ENCODE results near the gene RP9.
A peak's percentile ranks its signal among the peaks of the same experiment; 100 is the strongest.

Gene RP9

DNA sequence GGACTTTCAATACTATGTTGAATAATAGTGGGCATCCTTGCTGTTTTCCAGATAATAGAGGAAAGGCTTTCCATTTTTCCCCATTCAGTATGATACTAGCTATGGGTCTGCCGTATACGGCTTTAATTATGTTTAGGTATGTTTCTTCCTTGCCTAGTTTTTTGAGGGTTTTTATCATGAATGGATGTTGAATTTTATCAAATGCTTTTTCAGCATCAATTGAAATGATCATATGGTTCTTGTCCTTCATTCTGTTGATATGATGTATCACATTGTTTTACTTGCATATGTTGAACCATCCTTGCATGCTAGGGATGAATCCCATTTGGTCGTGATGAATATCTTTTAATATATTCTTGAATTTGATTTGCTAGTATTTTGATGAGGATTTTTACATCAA is 9.2 kb upstream of the RP9 start:
- no peak for DNase-seq

DNA sequence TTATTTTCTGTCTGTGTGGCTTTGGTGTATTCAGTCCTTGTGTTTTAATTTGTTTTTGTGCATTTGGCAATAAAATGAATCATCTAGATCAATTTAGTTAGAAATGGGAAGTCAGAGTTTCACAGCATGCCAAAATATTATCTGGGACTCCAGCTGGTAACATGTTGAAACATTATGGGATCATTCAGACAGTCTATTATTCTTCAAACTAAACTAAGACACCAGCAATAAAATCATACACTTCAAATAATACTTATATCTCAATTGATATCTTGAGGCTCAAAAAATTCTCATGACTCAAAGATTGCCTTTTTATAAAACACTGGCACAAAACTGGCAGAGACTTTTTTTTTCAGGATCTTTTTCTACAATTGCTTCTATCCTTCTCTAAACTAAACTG is 5.8 kb upstream of the RP9 start:
- Histone ChIP-seq H3K4me1 (peaks cover 0 to 1% (median under 1%) of the 10 kb centered on the region in 4 donors), H3K4me3 (no peak overlapping the region), H3K36me3 (no peaks in the 10 kb centered on the region), H3K9me3 (no peaks in the 10 kb centered on the region), H3K27ac (no peak overlapping the region), H3K27me3 (no peaks in the 10 kb centered on the region)
- intact Hi-C loops (cut with DNase I; ENCODE audit: low total_unique reads) = no loop called here
- no peak for DNase-seq
- TF ChIP-seq, protein P1, sequence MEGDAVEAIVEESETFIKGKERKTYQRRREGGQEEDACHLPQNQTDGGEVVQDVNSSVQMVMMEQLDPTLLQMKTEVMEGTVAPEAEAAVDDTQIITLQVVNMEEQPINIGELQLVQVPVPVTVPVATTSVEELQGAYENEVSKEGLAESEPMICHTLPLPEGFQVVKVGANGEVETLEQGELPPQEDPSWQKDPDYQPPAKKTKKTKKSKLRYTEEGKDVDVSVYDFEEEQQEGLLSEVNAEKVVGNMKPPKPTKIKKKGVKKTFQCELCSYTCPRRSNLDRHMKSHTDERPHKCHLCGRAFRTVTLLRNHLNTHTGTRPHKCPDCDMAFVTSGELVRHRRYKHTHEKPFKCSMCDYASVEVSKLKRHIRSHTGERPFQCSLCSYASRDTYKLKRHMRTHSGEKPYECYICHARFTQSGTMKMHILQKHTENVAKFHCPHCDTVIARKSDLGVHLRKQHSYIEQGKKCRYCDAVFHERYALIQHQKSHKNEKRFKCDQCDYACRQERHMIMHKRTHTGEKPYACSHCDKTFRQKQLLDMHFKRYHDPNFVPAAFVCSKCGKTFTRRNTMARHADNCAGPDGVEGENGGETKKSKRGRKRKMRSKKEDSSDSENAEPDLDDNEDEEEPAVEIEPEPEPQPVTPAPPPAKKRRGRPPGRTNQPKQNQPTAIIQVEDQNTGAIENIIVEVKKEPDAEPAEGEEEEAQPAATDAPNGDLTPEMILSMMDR (IDR thresholded peaks at IDR 0.05) = no peak

More for the DNA sequence above, 9.2 kb upstream of the RP9 start:
- H3K4me1 ChIP-seq = no peaks in the 10 kb centered on the region
- H3K9me3 ChIP-seq = no peaks in the 10 kb centered on the region
- H3K27me3 ChIP-seq = no peaks in the 10 kb centered on the region
- H3K4me3 ChIP-seq = no peak overlapping the region
- no peaks in the 10 kb centered on the region for H3K36me3 ChIP-seq
- H3K27ac ChIP-seq = no peak overlapping the region
- intact Hi-C loops (cut with DNase I; ENCODE audit: low total_unique reads) = no loop called here
- TF ChIP-seq, protein P1 (IDR thresholded peaks at IDR 0.05) = no peak

DNA sequence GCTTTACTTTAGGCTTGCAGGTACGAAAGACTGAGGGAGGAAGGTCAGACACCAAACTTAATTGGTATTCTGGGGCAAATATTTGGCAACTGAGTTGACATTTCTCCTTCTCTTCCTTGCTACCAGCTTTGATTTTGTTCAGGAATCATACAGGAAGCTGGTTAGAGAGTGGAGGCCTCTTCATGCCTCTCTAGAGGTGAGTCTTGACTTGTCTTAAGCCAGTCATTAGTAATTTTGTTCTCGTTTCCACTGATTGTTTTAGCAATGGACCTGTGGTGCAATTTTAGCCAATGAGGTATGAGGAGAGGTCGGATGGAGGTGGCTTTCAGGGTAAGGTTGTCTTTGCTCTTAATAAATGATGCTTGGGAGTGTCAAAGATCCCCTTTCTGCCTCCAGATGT is 2.4 kb upstream of the RP9 start:
- Histone ChIP-seq H3K4me3 (no peak overlapping the region), H3K4me1 (peaks cover 0 to 27% (median 19%) of the 10 kb centered on the region in 4 donors), H3K9me3 (no peaks in the 10 kb centered on the region), H3K27me3 (no peaks in the 10 kb centered on the region), H3K36me3 (no peaks in the 10 kb centered on the region), H3K27ac (no peak overlapping the region)
- intact Hi-C loops (cut with DNase I; ENCODE audit: low total_unique reads) = no loop called here
- DNase-seq = no peak
- TF ChIP-seq, protein P1 (IDR thresholded peaks at IDR 0.05) = no peak

DNA sequence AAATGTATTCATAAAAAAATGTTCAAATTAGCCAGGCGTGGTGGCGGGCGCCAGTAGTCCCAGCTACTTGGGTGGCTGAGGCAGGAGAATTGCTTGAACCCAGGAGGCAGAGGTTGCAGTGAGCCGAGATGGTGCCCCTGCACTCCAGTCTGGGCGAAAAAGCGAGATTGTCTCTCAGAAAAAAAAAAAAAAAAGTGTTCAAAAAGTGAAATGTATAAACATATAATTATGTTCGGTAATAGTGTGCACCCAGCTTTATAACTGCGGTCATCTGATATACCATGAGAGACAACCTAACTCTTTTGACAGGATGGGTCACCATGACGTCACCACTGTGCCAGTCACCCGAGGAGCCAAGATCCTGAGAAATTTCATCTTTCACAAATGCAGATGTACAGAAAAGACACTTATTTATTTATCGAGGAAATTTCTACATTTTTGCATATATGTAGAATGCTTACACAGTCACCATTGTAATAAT is 594 bp upstream of the RP9 start:
- intact Hi-C loops (cut with DNase I; ENCODE audit: low total_unique reads) = loop anchor here (5.0 kb wide), 1 partner anchor 42 kb away; no protein-coding TSS in a partner anchor
- H3K4me1 ChIP-seq = peaks cover 0 to 34% (median 27%) of the 10 kb centered on the region in 4 donors
- TF ChIP-seq, protein P1 (IDR thresholded peaks at IDR 0.05) = no peak
- DNase-seq = no peak
- peak overlapping the region; percentile 91 to 99 for H3K4me3 ChIP-seq
- no peaks in the 10 kb centered on the region for H3K27me3 ChIP-seq
- peak overlapping the region; percentile 83 to 87 for H3K27ac ChIP-seq
- H3K9me3 ChIP-seq = no peaks in the 10 kb centered on the region
- H3K36me3 ChIP-seq = no peaks in the 10 kb centered on the region

DNA sequence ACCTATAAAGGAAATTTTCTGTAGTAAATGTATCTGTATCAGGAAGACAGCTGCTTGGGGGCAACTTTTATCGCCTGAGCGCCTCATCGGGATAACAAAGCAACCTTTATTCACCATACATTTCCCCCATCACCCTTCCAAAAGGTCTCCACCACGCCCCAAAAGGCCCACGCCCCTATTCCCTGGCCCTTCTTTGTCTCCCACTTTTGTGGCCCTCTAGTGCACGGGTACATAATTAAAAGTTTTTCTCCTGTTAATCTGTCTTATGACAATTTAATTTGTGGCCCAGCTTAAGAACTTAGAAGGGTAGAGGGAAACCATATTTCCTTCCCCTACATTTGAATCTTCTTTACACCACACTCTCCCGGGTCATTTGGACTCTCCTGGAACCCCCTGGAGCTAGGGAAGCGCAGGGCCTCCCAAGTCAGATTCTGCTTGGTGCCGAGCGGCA is 625 bp downstream of the RP9 start:
- Histone ChIP-seq H3K4me3 (peak overlapping the region; percentile 91 to 99), H3K27ac (peak overlapping the region; percentile 83 to 87), H3K36me3 (peaks cover 0 to 2% (median 0%) of the 10 kb centered on the region in 3 donors), H3K4me1 (peaks cover 0 to 37% (median 28%) of the 10 kb centered on the region in 4 donors), H3K27me3 (no peaks in the 10 kb centered on the region), H3K9me3 (no peaks in the 10 kb centered on the region)
- intact Hi-C loops (cut with DNase I; ENCODE audit: low total_unique reads) = loop anchor here (5.0 kb wide), 1 partner anchor 41 kb away; no protein-coding TSS in a partner anchor
- no peak for DNase-seq
- TF ChIP-seq, protein P1 (IDR thresholded peaks at IDR 0.05) = no peak

All from tibial artery (tissue), 4 donors.